ENCODE data around the gene ESPL1. TPM values are rescaled to one million over a fixed set of nuclear protein-coding genes. Genes with fewer than 3 reads are reported as not detected.
A peak's percentile ranks its signal among the peaks of the same experiment; 100 is the strongest.

ESPL1 gene
- total RNA-seq, 1 donor from 2014 or later, result 1.2 TPM

DNA sequence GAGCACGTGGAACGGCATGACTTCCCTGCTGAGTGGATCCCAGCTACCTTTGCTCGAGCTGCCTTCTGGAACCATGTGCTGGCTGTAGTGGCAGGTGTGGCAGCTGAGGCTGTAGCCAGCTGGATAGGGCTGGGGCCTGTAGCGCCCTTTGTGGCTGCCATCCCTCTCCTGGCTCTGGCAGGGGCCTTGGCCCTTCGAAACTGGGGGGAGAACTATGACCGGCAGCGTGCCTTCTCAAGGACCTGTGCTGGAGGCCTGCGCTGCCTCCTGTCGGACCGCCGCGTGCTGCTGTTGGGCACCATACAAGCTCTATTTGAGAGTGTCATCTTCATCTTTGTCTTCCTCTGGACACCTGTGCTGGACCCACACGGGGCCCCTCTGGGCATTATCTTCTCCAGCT is 14.8 kb upstream of the ESPL1 start:
- intact Hi-C loops (cut with DNase I), result loop anchor here (5.0 kb wide), 1 partner anchor 729 kb away; no protein-coding TSS in a partner anchor
- ATAC-seq (no peak), DNase-seq (ENCODE audit: low spot score) (no peak)

DNA sequence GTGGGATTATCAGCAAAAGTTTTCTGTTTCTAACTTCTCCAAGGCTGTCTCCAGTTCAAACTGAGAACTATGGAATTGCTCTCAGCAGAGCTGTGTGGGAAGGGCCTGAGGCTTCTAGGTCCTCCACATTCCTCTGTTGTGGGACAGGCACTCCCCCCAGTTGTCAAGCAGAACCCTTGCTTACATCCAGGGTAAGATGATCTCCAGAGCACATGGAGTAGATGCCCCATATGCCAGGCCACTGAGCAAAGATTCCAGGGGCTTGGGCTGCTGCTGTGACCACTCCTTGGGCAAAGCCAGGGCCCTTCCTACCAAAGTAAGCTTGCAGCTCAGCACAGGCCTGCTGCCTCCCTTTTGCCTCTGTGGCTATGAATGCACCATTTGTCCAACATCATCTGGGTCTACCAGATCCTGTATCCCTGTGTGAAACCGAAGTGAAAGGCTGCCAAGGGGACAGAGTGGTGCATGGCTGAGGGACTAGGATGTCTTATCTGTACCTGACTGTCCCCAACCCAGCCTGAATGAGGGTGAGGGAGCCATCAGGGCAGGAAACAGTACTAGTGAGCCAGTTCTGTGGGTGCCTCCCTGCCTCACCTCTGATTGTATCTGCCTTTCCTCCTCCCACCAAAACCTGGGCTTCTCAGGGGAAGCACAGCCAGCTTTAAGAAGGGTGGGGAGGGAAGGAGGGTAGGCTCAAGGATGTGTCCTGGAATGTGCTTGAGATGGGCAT is 13.1 kb upstream of the ESPL1 start:
- intact Hi-C loops (cut with DNase I), result loop anchor here (5.0 kb wide), 1 partner anchor 727 kb away; no protein-coding TSS in a partner anchor
- ATAC-seq (no peak), DNase-seq (ENCODE audit: low spot score) (no peak)

- intact Hi-C loops (cut with DNase I), result no loop called here
- no peak for ATAC-seq
- no peak for DNase-seq (ENCODE audit: low spot score)
Observed at GRCh38 chr12:53255996-53256395, 12.1 kb upstream of the ESPL1 start.

- DNase-seq (ENCODE audit: low spot score) (no peak), ATAC-seq (peak; percentile 63)
- intact Hi-C loops (cut with DNase I), result no loop called here
Observed at GRCh38 chr12:53258541-53259539, 9.3 kb upstream of the ESPL1 start.

- ATAC-seq (no peak), DNase-seq (ENCODE audit: low spot score) (no peak)
- intact Hi-C loops (cut with DNase I), result no loop called here
Observed at GRCh38 chr12:53259891-53260290, 8.2 kb upstream of the ESPL1 start.

DNA sequence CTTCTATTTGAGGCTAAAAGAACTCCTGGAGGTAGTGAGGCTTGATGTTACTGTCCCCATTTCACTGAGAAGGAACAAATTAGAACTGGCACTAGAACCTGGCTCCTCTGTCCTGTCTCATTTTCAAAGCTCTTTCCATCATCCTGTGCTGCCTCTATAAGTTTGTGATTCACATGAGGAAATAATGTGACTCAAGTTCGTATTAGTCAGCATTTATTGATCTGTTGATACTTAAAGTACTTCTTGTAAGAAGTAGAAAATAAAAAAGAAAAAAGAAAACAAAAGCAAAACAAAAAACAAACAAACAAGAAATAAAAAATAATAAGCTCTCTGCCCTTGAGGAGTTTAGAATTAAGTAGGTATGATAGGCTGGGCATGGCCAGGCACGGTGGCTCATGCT is 2.3 kb upstream of the ESPL1 start:
- DNase-seq (ENCODE audit: low spot score) (no peak), ATAC-seq (no peak)
- intact Hi-C loops (cut with DNase I), result no loop called here

GRCh38 chr12:53267306-53267998 is 647 bp upstream of the ESPL1 start:
- ATAC-seq (peak; percentile 48), DNase-seq (ENCODE audit: low spot score) (no peak)
- intact Hi-C loops (cut with DNase I), result no loop called here

- DNase-seq (ENCODE audit: low spot score) (no peak), ATAC-seq (peak; percentile 9)
- intact Hi-C loops (cut with DNase I), result no loop called here
Observed at GRCh38 chr12:53268630-53269562, 797 bp downstream of the ESPL1 start.

- no peak for ATAC-seq
- intact Hi-C loops (cut with DNase I), result no loop called here
- DNase-seq (ENCODE audit: low spot score), result no peak
Observed at GRCh38 chr12:53274445-53274844, 6.3 kb downstream of the ESPL1 start.

DNA sequence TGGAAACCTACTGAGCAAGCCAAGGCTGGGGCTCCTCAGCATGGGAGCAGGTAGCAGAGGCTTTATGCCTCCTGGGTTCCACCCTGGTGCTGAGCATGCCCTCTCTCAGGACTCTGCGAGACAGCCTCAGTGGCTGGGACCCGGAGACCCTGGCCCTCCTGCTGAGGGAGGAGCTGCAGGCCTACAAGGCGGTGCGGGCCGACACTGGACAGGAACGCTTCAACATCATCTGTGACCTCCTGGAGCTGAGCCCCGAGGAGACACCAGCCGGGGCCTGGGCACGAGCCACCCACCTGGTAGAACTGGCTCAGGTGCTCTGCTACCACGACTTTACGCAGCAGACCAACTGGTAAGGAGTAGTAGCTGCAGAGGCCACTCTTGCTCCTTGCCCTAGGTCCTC is 8.4 kb downstream of the ESPL1 start:
- ATAC-seq, result no peak
- intact Hi-C loops (cut with DNase I), result no loop called here

DNA sequence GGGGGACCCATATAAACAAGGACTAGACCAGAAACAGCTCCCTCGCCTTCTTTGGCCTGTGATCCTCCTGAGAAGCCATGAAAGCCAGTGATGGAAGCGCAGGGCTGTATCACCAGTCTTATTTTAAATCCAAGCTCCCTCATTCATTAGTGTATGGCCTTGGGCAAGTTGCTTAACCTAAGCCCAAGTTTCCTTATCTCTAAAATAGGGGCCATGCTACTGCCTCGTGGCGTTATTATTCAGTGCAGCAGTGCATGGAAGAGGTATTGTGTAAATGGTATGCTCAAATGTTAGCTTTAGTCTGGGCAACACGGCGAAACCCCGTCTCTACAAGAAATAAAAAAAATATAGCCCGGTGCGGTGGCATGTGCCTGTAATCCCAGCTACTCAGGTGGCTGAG is 9.9 kb downstream of the ESPL1 start:
- ATAC-seq (no peak), DNase-seq (ENCODE audit: low spot score) (no peak)
- intact Hi-C loops (cut with DNase I), result no loop called here

More for the DNA sequence above, 8.4 kb downstream of the ESPL1 start:
- DNase-seq (ENCODE audit: low spot score), result no peak

- ATAC-seq (peak; percentile 25), DNase-seq (ENCODE audit: low spot score) (no peak)
- intact Hi-C loops (cut with DNase I), result no loop called here
Observed at GRCh38 chr12:53279283-53279869, 11.3 kb downstream of the ESPL1 start.

DNA sequence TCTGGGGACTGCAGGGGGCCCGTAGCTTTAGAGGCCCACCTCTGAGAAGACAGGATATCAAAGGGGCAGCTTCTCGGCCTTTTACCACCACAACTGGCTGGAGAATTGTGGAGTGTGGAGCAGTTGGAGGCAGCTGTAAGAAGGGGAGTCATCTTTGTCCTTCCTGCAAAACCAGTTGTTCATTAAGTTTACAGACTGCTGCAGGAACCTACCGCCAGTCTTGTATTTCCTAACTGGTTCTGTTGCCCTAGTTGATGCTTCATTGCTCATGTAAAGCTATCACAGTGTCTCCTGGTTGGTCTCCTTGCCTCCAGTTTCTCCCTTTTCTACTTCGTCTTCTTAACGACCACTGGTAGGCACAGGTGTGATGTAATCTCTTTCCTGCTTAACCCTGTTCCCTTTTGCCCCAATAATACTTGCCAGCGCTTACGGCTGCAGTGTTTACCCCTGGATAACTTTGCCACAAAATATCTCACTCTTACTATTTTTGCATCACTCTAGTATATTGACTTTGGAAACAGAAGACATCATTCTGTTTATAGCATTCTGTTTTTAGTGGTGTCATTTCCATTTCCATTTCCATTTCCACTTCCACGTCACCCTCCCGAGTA is 11.9 kb downstream of the ESPL1 start:
- intact Hi-C loops (cut with DNase I), result no loop called here
- ATAC-seq (no peak), DNase-seq (ENCODE audit: low spot score) (no peak)

DNA sequence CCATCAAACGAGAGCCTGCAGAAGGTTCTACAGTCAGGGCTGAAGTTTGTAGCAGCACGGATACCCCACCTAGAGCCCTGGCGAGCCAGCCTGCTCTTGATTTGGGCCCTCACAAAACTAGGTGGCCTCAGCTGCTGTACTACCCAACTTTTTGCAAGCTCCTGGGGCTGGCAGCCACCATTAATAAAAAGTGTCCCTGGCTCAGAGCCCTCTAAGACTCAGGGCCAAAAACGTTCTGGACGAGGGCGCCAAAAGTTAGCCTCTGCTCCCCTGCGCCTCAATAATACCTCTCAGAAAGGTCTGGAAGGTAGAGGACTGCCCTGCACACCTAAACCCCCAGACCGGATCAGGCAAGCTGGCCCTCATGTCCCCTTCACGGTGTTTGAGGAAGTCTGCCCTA is 18.3 kb downstream of the ESPL1 start:
- ATAC-seq (no peak), DNase-seq (ENCODE audit: low spot score) (no peak)
- intact Hi-C loops (cut with DNase I), result no loop called here

DNA sequence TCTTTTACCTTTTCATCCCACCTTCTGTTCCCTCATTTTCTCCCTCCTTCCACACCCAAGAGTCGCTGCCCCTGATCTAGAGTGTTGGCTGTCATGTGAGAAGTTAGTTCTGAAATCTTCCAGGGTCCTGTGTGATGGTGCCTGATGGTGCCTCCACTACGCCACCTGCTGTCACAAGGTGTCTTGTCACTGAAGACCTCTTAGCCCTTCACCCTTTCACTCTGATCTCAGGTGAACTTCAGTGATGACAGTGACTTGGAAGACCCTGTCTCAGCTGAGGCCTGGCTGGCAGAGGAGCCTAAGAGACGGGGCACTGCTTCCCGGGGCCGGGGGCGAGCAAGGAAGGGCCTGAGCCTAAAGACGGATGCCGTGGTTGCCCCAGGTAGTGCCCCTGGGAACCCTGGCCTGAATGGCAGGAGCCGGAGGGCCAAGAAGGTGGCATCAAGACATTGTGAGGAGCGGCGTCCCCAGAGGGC is 19.7 kb downstream of the ESPL1 start:
- intact Hi-C loops (cut with DNase I), result loop anchor here (2.0 kb wide), 1 partner anchor 75 kb away; no protein-coding TSS in a partner anchor
- DNase-seq (ENCODE audit: low spot score) (peak; percentile 82), ATAC-seq (peak; percentile 85)

- intact Hi-C loops (cut with DNase I), result loop anchor here (2.0 kb wide), 1 partner anchor 76 kb away; no protein-coding TSS in a partner anchor
- no peak for ATAC-seq
Observed at GRCh38 chr12:53288322-53288721, 20.2 kb downstream of the ESPL1 start.

DNA sequence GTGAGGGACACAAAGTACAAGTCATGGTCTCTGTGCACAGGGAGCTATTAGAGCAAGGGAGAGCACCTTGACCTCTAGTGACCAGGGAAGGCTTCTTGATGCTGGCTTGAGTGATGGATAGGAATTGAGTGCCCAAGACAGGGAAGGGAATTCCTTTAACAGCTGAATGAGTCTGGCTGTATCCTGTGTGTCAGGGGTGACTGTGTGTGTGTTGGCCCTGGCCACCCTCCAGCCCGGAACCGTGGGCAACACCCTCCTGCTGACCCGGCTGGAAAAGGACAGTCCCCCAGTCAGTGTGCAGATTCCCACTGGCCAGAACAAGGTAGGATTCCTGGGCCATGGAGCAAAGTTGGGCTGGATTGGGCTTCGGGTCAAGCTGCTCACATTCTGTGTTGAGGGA is 21.8 kb downstream of the ESPL1 start:
- ATAC-seq (no peak), DNase-seq (ENCODE audit: low spot score) (no peak)
- intact Hi-C loops (cut with DNase I), result loop anchor here (2.0 kb wide), 1 partner anchor 77 kb away; no protein-coding TSS in a partner anchor

More at GRCh38 chr12:53288322-53288721, 20.2 kb downstream of the ESPL1 start:
- DNase-seq (ENCODE audit: low spot score), result no peak

All from sciatic nerve (tissue), 2 donors.